Measurements from ENCODE around the gene RASSF1.
A peak's percentile ranks its signal among the peaks of the same experiment; 100 is the strongest.

The RASSF1 gene

DNA sequence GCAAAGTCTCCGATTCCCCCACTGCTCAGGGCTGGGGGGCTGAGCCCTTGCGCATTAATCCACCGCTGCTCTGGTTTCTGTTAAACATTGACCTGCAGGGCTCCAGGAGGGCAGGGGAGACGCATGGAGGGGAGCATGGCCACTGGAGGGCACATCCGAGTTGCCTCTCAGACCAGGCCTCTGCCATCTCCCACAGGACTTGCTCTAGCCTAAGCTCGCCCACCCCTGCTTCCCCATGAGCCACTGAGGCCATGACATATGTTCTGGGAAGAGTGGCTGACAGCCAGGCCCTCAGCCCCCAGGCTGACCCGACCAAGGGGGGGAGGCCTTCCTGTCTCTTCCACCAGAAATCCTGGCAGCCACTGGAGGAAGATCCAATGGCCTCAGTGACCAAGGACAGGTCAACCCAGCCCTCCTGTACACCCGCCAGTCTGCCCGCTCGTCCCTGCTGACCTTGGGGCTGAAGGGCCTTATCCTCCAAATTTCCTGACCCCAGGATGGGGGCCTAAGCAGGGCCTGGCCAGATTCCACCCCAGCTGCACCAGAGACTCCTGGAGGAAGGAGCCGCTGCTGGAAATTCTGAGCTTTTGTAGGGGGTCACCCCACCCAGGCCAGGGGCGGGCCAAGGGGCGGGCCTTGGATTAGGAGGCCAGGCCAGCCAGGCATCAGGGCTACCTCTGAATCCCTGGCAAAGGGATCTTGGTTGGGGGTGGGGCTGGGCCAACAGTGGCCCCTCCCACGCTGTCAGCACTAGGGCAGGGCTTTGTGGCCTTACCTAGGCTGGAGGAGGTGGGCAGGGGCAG lies 37.4 kb downstream of the RASSF1 start, which contains the start of gene HYAL1:
TSS of gene HYAL1 (minus strand) at position 562 of the 803 bp plus-strand sequence. CDS start 618 bp downstream, outside the sequence.
- Histone ChIP-seq H3K4me3 (no peak within 1 kb of the TSS), H3K9me3 (peaks cover 14% of the 10 kb centered on the region), H3K36me3 (replicated peaks) (no peaks in the 10 kb centered on the region), H3K27me3 (ENCODE audit: low read depth) (no peaks in the 10 kb centered on the region), H3K4me1 (peaks cover 10% of the 10 kb centered on the region)
- in situ Hi-C loops (cut with MboI; ENCODE audit: low sequenced_read_pairs) = no loop called here
- peak in 1 of 2 experiments; percentile 71 for DNase-seq (ENCODE audit: low spot score in 2 of 2)

DNA sequence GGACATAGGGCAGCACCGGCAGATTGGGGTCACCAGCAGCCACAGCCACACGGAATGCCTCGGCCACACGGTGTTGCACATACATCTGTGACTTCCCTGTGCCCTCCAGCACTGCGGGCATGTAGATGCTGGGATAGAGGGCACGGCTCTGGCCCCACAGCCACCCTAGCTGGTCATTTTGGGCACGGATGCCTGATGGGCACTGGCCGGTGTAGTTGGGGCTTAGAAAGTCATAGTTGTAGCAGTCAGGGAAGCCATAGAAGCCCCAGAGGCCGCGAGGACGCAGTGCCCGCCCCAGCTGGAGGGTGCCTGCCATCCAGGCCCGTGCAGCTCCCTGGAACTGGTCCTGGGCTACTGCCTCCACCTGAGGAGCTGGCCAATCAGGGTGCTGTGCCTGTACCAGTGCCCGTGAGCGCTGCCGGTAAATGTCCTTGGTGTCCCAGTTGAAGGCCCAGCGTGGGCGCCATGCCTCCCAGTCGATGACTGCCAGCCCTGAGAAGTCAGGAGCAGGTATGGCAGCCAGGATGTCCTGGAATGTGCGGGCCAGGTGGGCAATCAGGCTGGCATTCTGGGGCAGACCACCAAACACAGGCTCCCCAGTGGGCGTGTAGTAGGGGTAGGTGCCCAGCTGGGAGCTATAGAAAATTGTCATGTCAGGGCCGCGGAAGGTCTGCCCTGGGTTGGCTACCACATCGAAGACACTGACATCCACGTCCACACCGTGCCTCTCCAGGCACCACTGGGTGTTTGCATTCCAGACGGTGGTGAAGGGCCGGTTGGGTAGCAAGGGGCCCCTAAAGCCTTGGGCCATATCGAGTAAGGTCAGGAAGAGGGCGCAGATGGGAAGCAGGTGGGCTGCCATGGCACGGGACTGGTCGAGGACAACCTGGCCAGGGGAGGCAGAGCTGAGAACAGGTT lies 38.3 kb downstream of the RASSF1 start:
- H3K9me3 ChIP-seq = peaks cover 11% of the 10 kb centered on the region
- no peaks in the 10 kb centered on the region for H3K27me3 ChIP-seq (ENCODE audit: low read depth)
- H3K4me3 ChIP-seq = no peak overlapping the region
- no peaks in the 10 kb centered on the region for H3K36me3 ChIP-seq (replicated peaks)
- H3K4me1 ChIP-seq = peaks cover 12% of the 10 kb centered on the region
- DNase-seq (ENCODE audit: low spot score in 2 of 2) = no peak
- in situ Hi-C loops (cut with MboI; ENCODE audit: low sequenced_read_pairs) = no loop called here

DNA sequence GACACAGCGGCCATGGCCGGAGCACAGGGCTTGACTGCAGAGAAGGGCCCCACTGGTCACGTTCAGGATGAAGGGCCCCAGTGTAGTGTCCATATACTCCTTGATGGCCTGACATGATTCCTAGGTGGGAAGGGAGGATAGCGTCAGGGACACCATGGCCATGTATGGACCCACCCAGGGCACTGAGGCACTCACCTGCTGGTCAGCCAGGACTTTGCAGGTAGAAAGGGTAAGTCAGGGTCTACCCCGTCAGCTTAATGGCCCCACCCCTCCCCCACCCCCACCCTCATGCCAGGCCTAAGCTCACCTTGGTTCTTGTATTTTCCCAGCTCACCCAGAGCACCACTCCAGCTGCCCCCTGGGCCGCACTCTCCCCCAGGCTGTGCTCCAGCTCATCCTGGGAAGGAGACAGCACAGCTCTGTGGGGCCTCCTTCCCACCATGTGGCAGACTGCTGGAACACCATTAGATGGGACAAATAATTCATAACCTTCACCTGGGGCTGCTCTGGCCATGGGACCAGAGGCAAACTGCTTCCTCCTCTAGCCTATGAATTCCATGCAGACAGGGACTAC lies 39.9 kb downstream of the RASSF1 start:
- in situ Hi-C loops (cut with MboI; ENCODE audit: low sequenced_read_pairs) = no loop called here
- Histone ChIP-seq H3K4me1 (peaks cover 12% of the 10 kb centered on the region), H3K4me3 (no peak overlapping the region), H3K9me3 (no peaks in the 10 kb centered on the region), H3K27me3 (ENCODE audit: low read depth) (no peaks in the 10 kb centered on the region), H3K36me3 (replicated peaks) (no peaks in the 10 kb centered on the region)
- no peak for DNase-seq (ENCODE audit: low spot score in 2 of 2)

DNA sequence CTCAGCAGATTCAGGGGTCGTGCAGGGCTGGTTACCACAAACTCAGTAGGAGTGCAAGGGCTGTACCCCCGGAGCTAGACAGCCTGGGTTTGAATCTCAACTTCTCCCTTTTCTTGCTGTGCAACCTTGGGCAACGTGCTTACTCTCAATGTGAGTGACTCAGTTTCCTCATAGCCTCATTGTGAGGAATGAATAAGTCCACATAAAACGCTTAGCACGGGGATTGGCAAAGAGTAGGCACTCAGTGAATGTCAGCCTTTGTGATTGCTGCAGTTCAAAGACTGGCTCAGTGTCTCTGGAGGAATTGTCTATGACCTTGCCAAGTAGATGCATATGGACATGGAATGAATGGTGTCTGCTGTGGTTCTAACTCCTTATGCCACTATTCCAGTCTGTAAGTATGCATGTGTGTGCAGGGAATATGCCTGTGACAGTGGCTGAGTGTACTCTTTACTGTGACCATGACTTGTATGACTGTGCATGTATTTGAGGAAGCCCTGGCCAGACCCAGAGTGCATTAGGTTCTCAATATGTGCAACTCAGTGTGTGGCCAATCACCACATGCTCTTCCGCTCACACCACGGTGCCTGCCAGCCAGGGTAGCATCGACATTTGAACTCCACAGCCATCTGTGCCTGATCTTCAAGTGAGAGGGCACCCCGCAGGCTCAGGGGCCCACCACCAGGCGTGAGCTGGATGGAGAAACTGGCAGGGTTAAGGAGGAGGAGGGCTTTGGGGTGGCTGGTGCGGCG lies 40.5 kb downstream of the RASSF1 start:
- Histone ChIP-seq H3K27me3 (ENCODE audit: low read depth) (no peaks in the 10 kb centered on the region), H3K36me3 (replicated peaks) (no peaks in the 10 kb centered on the region), H3K9me3 (no peaks in the 10 kb centered on the region), H3K4me1 (peaks cover 12% of the 10 kb centered on the region), H3K4me3 (peak overlapping the region; percentile 75)
- in situ Hi-C loops (cut with MboI; ENCODE audit: low sequenced_read_pairs) = no loop called here
- no peak for DNase-seq (ENCODE audit: low spot score in 2 of 2)

DNA sequence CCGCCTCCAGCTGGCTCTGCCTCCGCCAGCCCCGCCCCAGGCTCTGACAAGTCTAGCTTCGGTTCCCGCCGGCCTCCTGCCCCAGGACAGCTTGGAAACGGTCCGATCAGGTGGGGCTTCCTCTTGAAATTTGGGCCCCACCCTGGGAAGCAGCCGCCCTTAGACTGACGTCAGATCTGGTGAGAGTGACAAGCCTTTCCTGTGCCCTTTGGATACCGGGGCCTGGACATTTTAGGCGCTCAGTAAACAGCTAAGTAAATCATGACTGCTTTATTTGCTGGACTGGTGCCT lies 41.1 kb downstream of the RASSF1 start:
- no peak for DNase-seq (ENCODE audit: low spot score in 2 of 2)
- H3K27me3 ChIP-seq (ENCODE audit: low read depth) = no peaks in the 10 kb centered on the region
- H3K4me3 ChIP-seq = peak overlapping the region; percentile 75
- H3K36me3 ChIP-seq (replicated peaks) = no peaks in the 10 kb centered on the region
- H3K4me1 ChIP-seq = peaks cover 12% of the 10 kb centered on the region
- in situ Hi-C loops (cut with MboI; ENCODE audit: low sequenced_read_pairs) = no loop called here
- no peaks in the 10 kb centered on the region for H3K9me3 ChIP-seq

DNA sequence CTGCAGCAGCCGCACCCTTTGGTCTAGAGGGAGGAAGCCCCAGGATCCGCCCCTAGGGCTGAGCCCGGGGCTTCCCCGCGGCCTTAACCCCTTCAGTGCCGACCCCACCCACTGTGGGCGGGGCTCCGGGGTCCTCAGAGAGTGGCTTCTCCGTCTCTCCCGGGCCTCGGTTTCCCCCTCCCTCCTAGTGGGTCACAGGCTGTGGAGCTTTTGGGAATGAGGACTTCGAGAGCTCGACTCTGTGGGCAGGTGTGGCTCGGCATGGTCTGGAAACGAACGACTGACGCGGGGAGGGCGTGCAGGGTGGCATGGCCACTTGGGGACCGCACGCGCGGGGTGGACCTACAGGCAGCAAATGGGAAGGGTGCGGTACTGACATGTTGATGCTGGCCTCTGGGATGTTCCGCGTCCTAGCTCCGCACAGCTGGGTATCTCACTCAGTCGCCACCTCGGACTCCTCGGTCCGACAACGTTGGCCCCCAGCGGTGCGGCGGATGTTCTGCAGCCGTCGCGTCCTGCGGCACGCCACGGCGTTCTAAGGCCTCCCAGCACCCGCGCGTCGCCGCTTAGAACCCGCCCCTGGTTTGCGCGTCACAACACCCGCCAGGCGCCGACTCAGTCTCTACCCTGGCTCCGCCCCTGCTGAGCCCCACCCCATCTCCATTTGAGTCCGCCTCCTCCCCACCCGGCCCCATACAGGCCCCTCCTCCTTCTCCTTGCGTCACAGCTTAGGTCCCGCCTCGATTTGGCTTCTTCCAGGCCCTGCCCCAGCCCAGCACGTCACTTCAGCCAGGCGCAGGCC lies 41.6 kb downstream of the RASSF1 start, which contains the start of the genes HYAL3 and NAA80:
TSS of gene HYAL3 (minus strand) at position 570 of the 802 bp plus-strand sequence. CDS start 3,803 bp downstream, outside the sequence.
TSS of gene NAA80 (minus strand) at position 570 of the 802 bp plus-strand sequence. CDS start 1,942 bp downstream, outside the sequence.
- peak; percentile 97 to 100 for DNase-seq (ENCODE audit: low spot score in 2 of 2)
- H3K4me1 ChIP-seq = peaks cover 12% of the 10 kb centered on the region

DNA sequence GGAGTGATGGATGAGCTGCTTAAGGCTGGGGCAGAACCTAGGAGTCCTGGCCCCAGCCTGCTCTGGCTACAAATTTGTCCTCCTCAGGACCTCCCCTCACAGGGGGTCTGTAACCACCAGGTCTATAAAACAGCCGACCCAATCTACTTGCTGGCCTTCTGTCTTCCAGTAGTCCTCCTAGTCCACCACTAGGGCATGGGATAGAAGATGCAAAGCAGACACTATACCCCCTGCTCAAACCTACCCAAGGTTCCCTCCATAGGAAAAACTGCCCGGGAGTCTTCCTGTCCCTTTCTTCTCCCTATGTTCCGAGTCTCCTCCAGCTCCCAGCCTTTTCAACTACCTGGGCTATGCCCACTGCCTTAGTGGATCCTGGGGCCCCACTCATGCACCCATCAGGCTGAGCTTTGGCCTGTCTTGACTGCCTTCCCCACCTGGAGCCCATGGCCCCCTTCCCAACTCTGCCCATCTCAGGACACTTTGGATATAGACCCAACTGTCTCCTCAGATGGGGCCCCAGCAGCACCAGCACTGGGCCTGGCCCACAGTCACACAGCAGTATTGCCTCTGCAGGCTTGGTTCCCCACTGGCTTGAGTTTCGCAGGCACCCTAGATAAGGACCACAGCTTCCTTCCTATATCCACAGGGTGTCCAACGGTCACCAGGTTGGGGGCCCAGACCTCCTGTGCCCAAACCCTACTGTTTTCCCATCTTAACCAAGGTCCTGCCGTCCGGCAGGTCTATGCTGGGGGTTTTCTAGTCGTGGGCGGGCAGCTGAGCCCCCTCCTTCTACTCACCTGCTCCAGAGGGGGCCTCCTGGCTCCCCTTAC lies 42.5 kb downstream of the RASSF1 start:
- DNase-seq (ENCODE audit: low spot score in 2 of 2) = no peak
- no peaks in the 10 kb centered on the region for H3K27me3 ChIP-seq (ENCODE audit: low read depth)
- H3K4me1 ChIP-seq = peaks cover 12% of the 10 kb centered on the region
- in situ Hi-C loops (cut with MboI; ENCODE audit: low sequenced_read_pairs) = no loop called here
- H3K9me3 ChIP-seq = no peaks in the 10 kb centered on the region
- no peaks in the 10 kb centered on the region for H3K36me3 ChIP-seq (replicated peaks)
- H3K4me3 ChIP-seq = peak overlapping the region; percentile 75

More for the DNA sequence above, 41.6 kb downstream of the RASSF1 start, which contains the start of the genes HYAL3 and NAA80:
- in situ Hi-C loops (cut with MboI; ENCODE audit: low sequenced_read_pairs) = no loop called here
- Histone ChIP-seq H3K4me3 (peak within 1 kb of the TSS; percentile 75), H3K36me3 (replicated peaks) (no peaks in the 10 kb centered on the region), H3K9me3 (no peaks in the 10 kb centered on the region), H3K27me3 (ENCODE audit: low read depth) (no peaks in the 10 kb centered on the region)

DNA sequence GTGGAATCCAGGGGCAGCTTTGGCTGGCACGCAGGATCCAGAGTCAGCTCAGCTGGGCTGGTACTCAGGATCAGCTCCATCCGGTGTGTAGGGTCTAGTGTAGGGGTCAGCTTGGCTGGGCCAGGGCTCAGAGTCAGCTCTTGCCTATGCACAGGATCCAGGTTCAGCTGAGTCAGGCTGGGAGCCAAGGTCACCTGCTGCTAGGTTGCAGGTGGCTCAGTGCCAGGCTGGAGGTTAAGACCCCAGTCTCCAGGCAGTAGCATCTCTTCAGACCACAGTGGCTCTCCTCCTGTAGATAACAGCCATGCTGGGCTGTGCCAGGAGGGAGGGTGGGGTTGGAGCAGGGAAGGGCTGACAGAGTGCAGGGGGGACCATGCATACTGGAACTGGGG lies 43.3 kb downstream of the RASSF1 start:
- Histone ChIP-seq H3K4me3 (no peak overlapping the region), H3K4me1 (peaks cover 17% of the 10 kb centered on the region), H3K36me3 (replicated peaks) (no peaks in the 10 kb centered on the region), H3K27me3 (ENCODE audit: low read depth) (no peaks in the 10 kb centered on the region), H3K9me3 (no peaks in the 10 kb centered on the region)
- no peak for DNase-seq (ENCODE audit: low spot score in 2 of 2)
- in situ Hi-C loops (cut with MboI; ENCODE audit: low sequenced_read_pairs) = no loop called here

DNA sequence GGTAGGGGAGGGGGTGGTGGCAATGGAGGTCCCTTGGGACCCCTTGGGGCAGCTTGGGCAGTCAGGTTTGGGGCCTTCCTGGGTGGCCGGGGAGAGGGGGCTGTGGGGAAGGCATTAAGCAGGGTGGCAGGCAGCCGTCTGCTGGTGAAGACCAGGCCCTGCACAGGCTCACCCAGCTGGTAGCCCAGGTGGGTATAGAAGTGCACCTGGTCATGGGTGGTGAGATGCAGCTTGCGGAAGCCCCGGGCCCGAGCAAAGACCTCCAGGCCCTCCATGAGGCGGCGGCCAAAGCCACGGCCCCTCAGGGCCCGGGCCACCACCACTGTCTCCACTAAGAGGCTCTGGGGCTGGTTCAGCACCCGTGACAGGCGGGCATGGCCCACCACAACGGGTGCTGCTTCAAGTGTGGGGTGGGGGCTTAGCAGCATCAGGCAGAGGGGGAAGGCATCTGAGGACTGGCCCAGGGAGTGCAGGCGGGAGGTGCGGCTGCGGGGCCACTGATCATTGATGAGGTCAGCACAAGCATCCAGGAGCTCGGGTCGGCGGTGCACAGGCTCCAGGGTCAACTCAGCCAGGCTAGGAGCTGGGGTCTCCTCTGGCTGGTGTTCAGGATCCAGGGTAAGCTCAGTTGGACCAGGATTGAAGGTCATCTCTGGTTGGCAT lies 43.8 kb downstream of the RASSF1 start:
- Histone ChIP-seq H3K27me3 (ENCODE audit: low read depth) (no peaks in the 10 kb centered on the region), H3K9me3 (no peaks in the 10 kb centered on the region), H3K36me3 (replicated peaks) (peaks cover under 1% of the 10 kb centered on the region; the same call in 1 of the 2 replicates), H3K4me1 (peaks cover 17% of the 10 kb centered on the region), H3K4me3 (no peak overlapping the region)
- no peak for DNase-seq (ENCODE audit: low spot score in 2 of 2)
- in situ Hi-C loops (cut with MboI; ENCODE audit: low sequenced_read_pairs) = no loop called here

DNA sequence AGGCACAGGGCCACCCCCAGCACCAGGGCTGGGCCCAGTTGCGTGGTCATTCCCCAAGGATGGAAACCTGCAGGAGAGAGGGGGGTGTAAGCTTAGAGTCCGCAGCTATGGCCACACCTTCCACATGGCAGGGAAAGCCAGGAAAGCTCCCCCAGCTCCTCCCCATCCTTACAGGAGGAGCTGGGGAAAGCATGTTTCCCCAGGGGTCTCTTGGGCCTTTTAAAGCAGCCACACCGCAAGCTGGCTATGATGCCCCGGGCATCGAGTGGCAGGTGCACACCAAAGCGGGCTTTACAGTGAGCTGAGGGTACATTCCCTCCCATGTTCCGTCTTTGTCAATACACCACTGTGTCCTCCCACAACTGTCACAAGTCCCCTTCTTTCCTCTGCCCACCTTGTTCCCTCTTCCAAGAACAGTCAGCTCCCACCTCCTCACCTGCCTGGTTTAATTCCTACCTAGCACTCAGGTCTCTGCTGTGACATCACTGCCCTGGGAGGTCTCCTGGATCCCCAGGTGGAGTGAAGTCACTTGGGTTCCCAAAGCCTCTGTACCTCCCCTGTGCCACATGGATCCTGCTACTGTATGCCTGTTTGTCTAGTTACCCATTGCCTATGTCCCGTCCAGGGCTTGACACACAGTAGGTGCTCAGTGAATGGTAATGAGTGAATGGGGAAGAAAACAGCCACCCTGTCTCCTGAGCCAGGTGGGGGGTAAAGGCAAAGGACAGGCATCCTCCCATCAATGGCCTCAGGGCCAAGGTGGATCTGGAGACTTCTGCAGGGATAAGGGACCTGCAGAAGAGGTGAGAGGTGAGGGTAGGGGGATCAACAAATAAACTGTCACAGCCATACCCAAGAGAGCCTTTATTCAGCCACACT lies 44.8 kb downstream of the RASSF1 start:
- in situ Hi-C loops (cut with MboI; ENCODE audit: low sequenced_read_pairs) = no loop called here
- peaks cover 4% of the 10 kb centered on the region for H3K36me3 ChIP-seq (replicated peaks)
- peaks cover 17% of the 10 kb centered on the region for H3K4me1 ChIP-seq
- no peaks in the 10 kb centered on the region for H3K9me3 ChIP-seq
- no peak for DNase-seq (ENCODE audit: low spot score in 2 of 2)
- H3K27me3 ChIP-seq (ENCODE audit: low read depth) = no peaks in the 10 kb centered on the region
- H3K4me3 ChIP-seq = no peak overlapping the region

Data from HAP-1 (cell line).